GM12872 (cell line): ENCODE results near the gene DLG2.

Experiments
- CTCF ChIP-seq: IDR thresholded peaks from 3 replicates; pipeline ENCODE4 v1.5.1; 2011; ENCODE audit warnings: low read depth, mild to moderate bottlenecking, low read length, moderate library complexity; ENCODE audit not compliant: insufficient read depth

Gene DLG2

GRCh38 chr11:85276332-85276731, 350.8 kb downstream of the DLG2 start:
- TF ChIP-seq CTCF, result no peak

GRCh38 chr11:85269109-85269508, 358.0 kb downstream of the DLG2 start:
- no peak for TF ChIP-seq CTCF

- TF ChIP-seq CTCF, result no peak
Observed at GRCh38 chr11:85266646-85267045, 360.5 kb downstream of the DLG2 start.

GRCh38 chr11:85263328-85263727, 363.8 kb downstream of the DLG2 start:
- TF ChIP-seq CTCF, result no peak

GRCh38 chr11:85257837-85258236, 369.3 kb downstream of the DLG2 start:
- TF ChIP-seq CTCF, result no peak

GRCh38 chr11:85256433-85256832, 370.7 kb downstream of the DLG2 start:
- no peak for TF ChIP-seq CTCF

- TF ChIP-seq CTCF, result no peak
Observed at GRCh38 chr11:85249482-85249881, 377.7 kb downstream of the DLG2 start.

- TF ChIP-seq CTCF, result no peak
Observed at GRCh38 chr11:85247797-85248196, 379.3 kb downstream of the DLG2 start.
